Measurements from ENCODE around the gene ACTR5.
"Not testable (repeated sequence)": the region's sequence is repeated elsewhere in the genome, so short reads cannot be mapped to it uniquely, and the experiment has no call there.

ACTR5 gene

GRCh38 chr20:38790200-38791053 lies 42.2 kb downstream of the ACTR5 start:
- no peaks in the 10 kb centered on the region for H3K27me3 Mint-ChIP-seq
- no peak overlapping the region for H3K27ac Mint-ChIP-seq
- DNase-seq = no peak
- H3K36me3 Mint-ChIP-seq = peaks cover 4 to 7% of the 10 kb centered on the region in 2 donors
- H3K9me3 Mint-ChIP-seq = peaks cover 2 to 3% of the 10 kb centered on the region in 2 donors
- H3K4me1 Mint-ChIP-seq = peaks cover 2 to 11% of the 10 kb centered on the region in 2 donors
- ATAC-seq (replicated peaks) = peak; percentile 60 to 63
- H3K4me3 Mint-ChIP-seq = peak overlapping the region in 1 of 2 donors; percentile 16

- H3K27me3 Mint-ChIP-seq = no peaks in the 10 kb centered on the region
- no peak overlapping the region for H3K27ac Mint-ChIP-seq
- H3K4me1 Mint-ChIP-seq = peaks cover 2 to 11% of the 10 kb centered on the region in 2 donors
- no peak for DNase-seq
- peaks cover 4 to 7% of the 10 kb centered on the region in 2 donors for H3K36me3 Mint-ChIP-seq
- peaks cover 2 to 3% of the 10 kb centered on the region in 2 donors for H3K9me3 Mint-ChIP-seq
- no peak for ATAC-seq (replicated peaks)
- H3K4me3 Mint-ChIP-seq = no peak overlapping the region
These were observed 43.0 kb downstream of the ACTR5 start for GRCh38 chr20:38791291-38791690.

- Mint-ChIP-seq H3K27ac (no peak overlapping the region), H3K27me3 (no peaks in the 10 kb centered on the region), H3K9me3 (peaks cover 2 to 3% of the 10 kb centered on the region in 2 donors), H3K4me3 (no peak overlapping the region), H3K4me1 (peaks cover 2 to 11% of the 10 kb centered on the region in 2 donors), H3K36me3 (peaks cover 4 to 7% of the 10 kb centered on the region in 2 donors)
- DNase-seq (no peak), ATAC-seq (replicated peaks) (no peak)
These were observed 43.7 kb downstream of the ACTR5 start for GRCh38 chr20:38791940-38792339.

- not testable (repeated sequence) for DNase-seq; H3K4me3 Mint-ChIP-seq; H3K9me3 Mint-ChIP-seq; ATAC-seq (replicated peaks); H3K36me3 Mint-ChIP-seq; H3K27ac Mint-ChIP-seq; H3K27me3 Mint-ChIP-seq
- H3K4me1 Mint-ChIP-seq = peaks cover 9 to 19% of the 10 kb centered on the region in 2 donors
These were observed 45.8 kb downstream of the ACTR5 start for GRCh38 chr20:38794057-38794456.

- Mint-ChIP-seq H3K27me3 (no peaks in the 10 kb centered on the region), H3K4me1 (peaks cover 10 to 15% of the 10 kb centered on the region in 2 donors), H3K9me3 (peaks cover 3 to 4% of the 10 kb centered on the region in 2 donors), H3K27ac (no peak overlapping the region), H3K4me3 (no peak overlapping the region), H3K36me3 (peaks cover 0 to 4% of the 10 kb centered on the region in 2 donors)
- ATAC-seq (replicated peaks) (no peak), DNase-seq (no peak)
These were observed 50.0 kb downstream of the ACTR5 start for GRCh38 chr20:38798266-38798665.

- peaks cover 3 to 4% of the 10 kb centered on the region in 2 donors for H3K9me3 Mint-ChIP-seq
- H3K27me3 Mint-ChIP-seq = no peaks in the 10 kb centered on the region
- H3K4me1 Mint-ChIP-seq = peaks cover 13 to 20% of the 10 kb centered on the region in 2 donors
- DNase-seq (no peak), ATAC-seq (replicated peaks) (no peak)
- no peak overlapping the region for H3K4me3 Mint-ChIP-seq
- peaks cover 0 to 4% of the 10 kb centered on the region in 2 donors for H3K36me3 Mint-ChIP-seq
- no peak overlapping the region for H3K27ac Mint-ChIP-seq
These were observed 50.9 kb downstream of the ACTR5 start for GRCh38 chr20:38799203-38799602.

- H3K4me3 Mint-ChIP-seq = no peak overlapping the region
- peaks cover 3 to 4% of the 10 kb centered on the region in 2 donors for H3K9me3 Mint-ChIP-seq
- DNase-seq (no peak), ATAC-seq (replicated peaks) (no peak)
- no peaks in the 10 kb centered on the region for H3K27me3 Mint-ChIP-seq
- H3K27ac Mint-ChIP-seq = no peak overlapping the region
- peaks cover 23 to 33% of the 10 kb centered on the region in 2 donors for H3K4me1 Mint-ChIP-seq
- peaks cover 4 to 8% of the 10 kb centered on the region in 2 donors for H3K36me3 Mint-ChIP-seq
These were observed 52.6 kb downstream of the ACTR5 start for GRCh38 chr20:38800882-38801281.

- Mint-ChIP-seq H3K4me1 (peaks cover 32 to 47% of the 10 kb centered on the region in 2 donors), H3K4me3 (peak overlapping the region; percentile 82 to 97), H3K27ac (peak overlapping the region; percentile 88), H3K27me3 (no peaks in the 10 kb centered on the region), H3K36me3 (peaks cover 23 to 26% of the 10 kb centered on the region in 2 donors), H3K9me3 (no peaks in the 10 kb centered on the region)
- no peak for DNase-seq
- no peak for ATAC-seq (replicated peaks)
These were observed 56.0 kb downstream of the ACTR5 start for GRCh38 chr20:38804221-38804620.

GRCh38 chr20:38804682-38805501 lies 56.6 kb downstream of the ACTR5 start:
- peaks cover 35 to 49% of the 10 kb centered on the region in 2 donors for H3K4me1 Mint-ChIP-seq
- peak; percentile 75 for DNase-seq
- H3K9me3 Mint-ChIP-seq = no peaks in the 10 kb centered on the region
- peak overlapping the region; percentile 82 to 97 for H3K4me3 Mint-ChIP-seq
- H3K27ac Mint-ChIP-seq = peak overlapping the region; percentile 88
- peak; percentile 70 to 78 for ATAC-seq (replicated peaks)
- H3K36me3 Mint-ChIP-seq = peaks cover 29 to 31% of the 10 kb centered on the region in 2 donors
- H3K27me3 Mint-ChIP-seq = no peaks in the 10 kb centered on the region

GRCh38 chr20:38805502-38805957 lies 57.3 kb downstream of the ACTR5 start, which contains the start of gene PPP1R16B:
Gene PPP1R16B (plus strand): TSS chr20:38805697. CDS start chr20:38835926, 30,229 bp downstream.
- Mint-ChIP-seq H3K4me3 (peak within 1 kb of the TSS; percentile 82 to 97), H3K27ac (peak within 1 kb of the TSS; percentile 93), H3K9me3 (no peaks in the 10 kb centered on the region), H3K4me1 (peaks cover 40 to 55% of the 10 kb centered on the region in 2 donors), H3K27me3 (no peaks in the 10 kb centered on the region), H3K36me3 (peaks cover 36 to 37% of the 10 kb centered on the region in 2 donors)
- peak; percentile 81 for DNase-seq
- ATAC-seq (replicated peaks) = peak; percentile 80 to 83

GRCh38 chr20:38805958-38806854 lies 57.9 kb downstream of the ACTR5 start:
- DNase-seq = peak; percentile 45
- peak; percentile 19 to 26 for ATAC-seq (replicated peaks)
- Mint-ChIP-seq H3K27ac (peak overlapping the region; percentile 93), H3K27me3 (no peaks in the 10 kb centered on the region), H3K4me1 (peaks cover 46 to 62% of the 10 kb centered on the region in 2 donors), H3K9me3 (no peaks in the 10 kb centered on the region), H3K36me3 (peaks cover 41 to 44% of the 10 kb centered on the region in 2 donors), H3K4me3 (peak overlapping the region; percentile 82 to 97)

- ATAC-seq (replicated peaks) (peak; percentile 24 to 26), DNase-seq (peak; percentile 26)
- no peaks in the 10 kb centered on the region for H3K9me3 Mint-ChIP-seq
- H3K4me3 Mint-ChIP-seq = peak overlapping the region; percentile 82 to 97
- H3K4me1 Mint-ChIP-seq = peaks cover 53 to 70% of the 10 kb centered on the region in 2 donors
- peak overlapping the region; percentile 93 for H3K27ac Mint-ChIP-seq
- peaks cover 48 to 51% of the 10 kb centered on the region in 2 donors for H3K36me3 Mint-ChIP-seq
- H3K27me3 Mint-ChIP-seq = no peaks in the 10 kb centered on the region
These were observed 58.8 kb downstream of the ACTR5 start for GRCh38 chr20:38806855-38807655.

GRCh38 chr20:38809942-38810341 lies 61.7 kb downstream of the ACTR5 start:
- Mint-ChIP-seq H3K4me3 (peak overlapping the region; percentile 62 to 74), H3K27me3 (no peaks in the 10 kb centered on the region), H3K27ac (peak overlapping the region; percentile 27)

More at GRCh38 chr20:38809942-38810341, 61.7 kb downstream of the ACTR5 start:
- H3K4me1 Mint-ChIP-seq = peaks cover 61 to 87% of the 10 kb centered on the region in 2 donors
- DNase-seq (no peak), ATAC-seq (replicated peaks) (no peak)
- peaks cover 51 to 62% of the 10 kb centered on the region in 2 donors for H3K36me3 Mint-ChIP-seq
- H3K9me3 Mint-ChIP-seq = no peaks in the 10 kb centered on the region
